Measurements from ENCODE around the gene ACOXL.
"Not testable (repeated sequence)": the region's sequence is repeated elsewhere in the genome, so short reads cannot be mapped to it uniquely, and the experiment has no call there.

The ACOXL gene

DNA sequence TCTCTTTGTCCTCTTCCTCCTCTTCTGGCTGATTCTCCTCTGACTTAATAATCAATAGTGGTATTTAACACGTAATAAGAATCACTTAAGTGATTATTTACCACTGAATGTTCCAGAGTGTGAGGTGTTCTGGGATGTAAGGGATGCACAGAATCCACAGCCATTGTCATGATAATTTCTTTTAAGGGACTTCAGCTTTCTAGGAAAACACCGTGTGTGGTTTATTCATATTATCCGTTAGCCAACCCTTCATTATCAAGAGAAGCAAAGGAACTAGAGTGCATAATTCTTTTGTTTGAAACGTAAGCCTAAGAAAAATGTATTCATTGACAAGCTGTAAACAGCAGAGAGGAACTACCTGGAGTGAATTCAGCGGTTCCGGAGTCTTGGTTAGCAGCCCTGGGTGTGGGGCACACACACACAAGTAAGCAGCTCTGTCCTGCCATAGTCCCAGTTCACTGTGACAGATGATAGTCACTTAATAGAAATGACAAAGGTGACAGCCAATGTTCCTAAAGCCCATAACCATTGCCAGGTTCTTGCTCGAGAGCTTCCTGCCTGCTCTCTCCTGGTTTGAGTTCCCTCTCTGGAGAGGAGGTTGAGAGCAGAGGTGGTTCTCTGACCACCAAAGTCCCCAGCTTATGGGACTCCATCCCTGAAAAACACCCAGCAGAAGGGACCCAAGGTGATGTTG lies 101.9 kb downstream of the ACOXL start:
- no peak for DNase-seq

DNA sequence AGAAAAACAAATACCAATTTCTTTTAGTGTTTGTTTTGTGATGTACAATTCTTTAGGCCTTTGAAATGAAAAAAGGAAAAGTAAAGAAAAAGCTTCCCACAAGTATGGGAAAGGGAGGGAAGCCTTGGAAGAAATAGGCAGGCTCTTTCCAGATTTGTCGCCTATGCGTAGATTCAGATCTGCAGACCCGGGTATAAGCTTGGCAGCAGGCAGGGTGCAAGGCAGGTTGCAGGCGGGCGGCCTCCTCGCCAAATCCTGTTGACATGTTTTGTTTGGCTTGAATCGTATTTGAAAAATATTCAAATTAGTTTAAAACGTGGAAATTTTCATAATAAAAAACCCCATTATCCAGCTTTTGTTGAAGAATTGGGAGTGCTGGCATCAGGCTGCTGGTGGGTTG lies 104.3 kb downstream of the ACOXL start:
- no peak for DNase-seq

DNA sequence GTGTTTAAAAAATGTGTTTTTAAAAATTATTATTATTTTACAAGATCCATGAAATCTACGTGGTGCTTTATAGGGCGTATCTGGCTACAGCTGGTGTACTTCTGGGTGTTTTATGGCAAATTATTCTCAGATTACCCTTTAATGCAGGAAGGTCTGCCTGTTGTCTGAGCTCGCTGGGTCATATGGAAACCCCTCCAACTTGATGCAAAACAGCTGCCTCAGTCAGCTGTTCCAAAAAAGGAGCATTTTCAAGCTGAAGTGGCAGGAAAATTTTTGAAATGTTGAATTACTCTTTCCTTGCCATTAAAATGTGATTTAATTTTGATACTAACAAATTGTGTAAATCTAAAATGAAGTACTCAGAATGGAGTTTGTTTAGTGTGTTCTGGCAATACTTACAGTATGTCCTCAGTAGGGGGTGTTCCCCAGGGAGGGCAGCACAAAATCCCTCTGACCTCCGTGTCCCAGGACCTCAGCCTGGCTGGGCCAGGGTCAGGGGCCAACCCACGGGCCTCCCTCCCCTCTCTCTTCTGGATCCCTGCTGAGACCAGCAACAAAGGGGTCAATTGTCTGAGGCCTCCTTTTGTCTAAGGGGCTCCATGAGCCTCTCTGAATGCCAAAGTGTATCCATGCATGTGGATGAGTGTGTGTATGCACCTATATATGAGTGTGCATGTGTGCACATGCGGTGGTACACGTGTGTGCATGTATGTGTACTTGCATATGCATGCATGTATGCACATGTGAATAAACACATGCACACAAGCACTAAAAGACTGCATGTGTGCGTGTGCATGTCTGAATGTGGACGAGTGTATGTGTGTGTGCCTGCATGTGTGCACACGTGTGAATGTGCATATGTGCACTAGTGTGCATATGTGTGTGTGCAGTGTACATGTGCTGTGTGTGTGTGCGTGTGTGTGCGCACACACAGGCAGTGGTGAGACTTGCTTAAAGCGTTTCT lies 105.4 kb downstream of the ACOXL start:
- DNase-seq: no peak

DNA sequence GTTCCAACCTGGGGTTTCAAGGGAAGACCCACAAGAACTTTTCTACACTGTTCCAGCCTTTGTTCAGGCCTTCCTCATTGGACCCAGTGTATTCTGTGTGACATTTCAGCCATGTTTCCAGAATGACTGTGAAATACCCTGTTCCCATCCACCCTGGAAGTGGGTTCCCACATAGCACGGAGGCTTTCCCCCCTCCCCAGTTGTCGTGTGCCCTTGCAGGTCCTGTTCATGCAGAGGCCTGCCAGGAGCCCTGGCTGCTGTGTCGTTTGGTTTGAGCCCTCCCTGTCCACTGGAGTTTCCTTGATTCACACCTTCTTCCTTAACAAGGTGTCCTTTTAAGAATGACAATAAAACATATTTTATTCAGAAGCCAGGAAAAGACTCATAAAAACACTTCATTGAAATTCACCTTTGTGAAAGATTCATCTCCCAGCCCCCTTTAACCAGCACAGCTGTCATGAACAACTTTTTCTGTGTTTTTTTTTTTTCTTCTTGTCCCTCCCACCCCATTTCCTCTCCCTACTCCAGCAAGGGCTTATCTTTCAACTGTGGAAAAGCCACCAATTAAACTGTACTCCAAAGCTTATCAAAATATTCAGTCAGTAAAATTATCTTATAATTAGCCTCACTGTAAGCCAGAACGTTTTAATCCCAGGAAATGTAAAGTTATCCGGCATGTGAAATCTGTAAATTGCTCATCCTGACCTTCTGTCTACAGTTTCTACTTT lies 106.4 kb downstream of the ACOXL start:
- DNase-seq: no peak

DNA sequence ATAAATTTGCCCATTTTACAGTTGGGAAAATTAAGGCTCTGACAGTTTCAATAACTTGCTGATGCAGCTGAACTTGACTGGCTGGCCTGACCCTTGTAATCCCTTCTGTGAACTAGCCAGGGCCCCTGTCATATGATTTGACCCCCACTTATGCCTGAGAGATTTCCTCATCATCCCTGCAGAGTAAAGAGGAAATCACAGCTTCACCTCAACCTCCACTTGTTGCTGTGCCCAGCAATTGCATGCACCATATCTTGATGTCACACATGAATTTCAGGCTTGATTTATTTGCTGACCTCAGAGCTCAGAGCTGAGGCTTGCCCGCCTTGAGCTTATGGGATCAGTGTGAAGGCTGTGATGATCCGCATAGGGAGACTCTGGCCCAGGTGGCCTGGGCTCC lies 108.1 kb downstream of the ACOXL start:
- no peak for DNase-seq

DNA sequence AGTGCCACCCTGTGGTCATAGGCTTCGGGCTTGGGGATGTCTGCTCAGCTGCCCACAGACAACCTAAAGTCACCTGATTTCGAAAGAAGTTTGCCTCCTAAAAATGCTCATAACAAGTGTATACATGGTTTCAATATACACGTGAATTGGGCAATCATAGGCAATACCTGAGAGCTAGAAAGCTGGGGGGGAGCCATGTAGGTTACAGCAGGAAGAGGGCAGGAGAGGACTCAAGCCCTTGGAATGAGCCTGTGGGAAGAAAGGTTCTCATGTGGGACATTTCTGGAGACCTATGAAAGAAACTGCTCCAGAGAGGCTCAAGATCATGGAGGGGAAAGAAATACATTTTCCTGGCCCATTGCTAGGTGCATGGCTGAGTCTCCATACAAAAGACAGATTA lies 109.7 kb downstream of the ACOXL start:
- no peak for DNase-seq

DNA sequence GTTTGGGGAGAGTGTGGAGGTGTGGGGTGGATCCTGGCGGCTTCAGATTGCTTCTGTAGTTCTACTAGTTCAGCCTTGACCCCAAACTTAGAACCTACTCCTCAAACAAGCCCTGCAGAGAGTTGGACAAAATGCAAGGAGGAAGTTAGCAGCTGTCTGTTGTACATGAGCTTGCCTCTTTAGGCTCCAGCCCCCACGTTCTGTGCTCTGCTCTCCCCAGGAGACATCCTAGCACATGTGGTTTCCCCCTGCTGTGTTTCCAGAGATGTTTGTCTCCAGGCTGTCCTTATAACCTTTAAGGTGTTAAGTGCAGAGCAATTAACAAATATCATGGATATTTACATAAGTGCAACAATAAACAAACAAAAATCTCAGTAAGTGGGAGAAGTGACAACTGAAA lies 111.1 kb downstream of the ACOXL start:
- no peak for DNase-seq

DNA sequence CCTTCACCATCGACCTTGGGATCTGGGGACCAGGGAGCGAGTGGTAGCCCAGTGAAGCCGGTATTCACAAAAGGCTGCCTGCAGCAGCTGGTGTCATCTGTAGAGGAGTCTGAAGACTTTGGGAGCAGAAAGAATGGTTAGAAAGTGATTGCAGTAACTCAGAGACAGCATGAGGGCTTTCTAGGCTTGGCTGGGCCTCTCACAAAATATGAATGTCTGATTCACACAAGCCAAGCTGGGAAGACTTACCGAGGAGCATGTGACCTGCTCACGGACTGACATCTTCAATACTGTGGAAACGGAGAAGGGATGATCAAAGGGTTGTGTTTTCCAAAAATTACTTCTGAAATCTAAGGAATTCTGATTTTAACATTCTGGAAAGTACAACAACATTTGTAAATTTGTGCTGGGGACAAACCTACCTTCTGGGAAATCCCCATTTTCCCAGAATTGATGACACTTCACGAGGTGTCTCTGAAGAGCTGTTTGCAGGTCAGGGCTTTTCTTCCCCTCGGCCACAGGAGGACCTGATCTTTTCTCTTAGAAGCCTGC lies 111.7 kb downstream of the ACOXL start:
- DNase-seq: no peak

DNA sequence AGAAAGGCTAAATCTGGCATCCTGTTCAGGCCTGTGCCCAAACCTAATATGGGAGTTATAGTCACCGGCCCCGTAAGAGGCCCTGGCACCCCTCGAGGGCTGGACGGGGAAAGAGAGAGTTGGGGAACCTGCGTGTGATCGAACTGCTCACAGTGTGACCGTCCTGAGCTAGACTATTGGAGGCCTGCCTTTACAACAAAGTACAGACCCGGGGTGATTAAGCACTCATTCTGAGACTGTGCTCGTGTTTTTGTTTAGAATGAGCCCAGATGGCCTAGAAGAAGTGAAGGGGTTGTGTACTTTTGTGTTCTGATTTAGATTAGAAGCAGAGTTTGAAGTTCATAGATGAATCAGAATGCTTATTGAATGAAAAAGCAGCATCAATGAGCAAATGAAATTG lies 115.3 kb downstream of the ACOXL start:
- DNase-seq: no peak

DNA sequence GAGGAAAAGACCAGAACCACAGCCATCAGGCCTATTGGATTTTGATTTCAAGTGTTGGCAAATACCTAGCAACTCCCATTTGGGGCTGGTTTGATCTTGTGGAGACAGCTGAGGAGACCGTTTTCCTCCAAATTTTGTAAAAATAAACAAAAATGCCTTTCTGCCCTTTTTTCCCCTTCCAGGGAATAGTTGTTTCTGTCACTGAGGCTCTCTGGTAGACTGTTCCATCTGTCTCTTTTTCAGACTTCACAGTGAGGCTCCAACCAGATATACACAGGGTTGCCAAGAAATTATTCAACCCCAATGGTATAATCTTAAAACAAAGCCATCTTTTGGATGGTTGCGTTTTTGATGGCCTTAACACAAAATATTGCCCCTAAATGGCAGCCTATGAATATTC lies 115.7 kb downstream of the ACOXL start:
- DNase-seq: no peak

DNA sequence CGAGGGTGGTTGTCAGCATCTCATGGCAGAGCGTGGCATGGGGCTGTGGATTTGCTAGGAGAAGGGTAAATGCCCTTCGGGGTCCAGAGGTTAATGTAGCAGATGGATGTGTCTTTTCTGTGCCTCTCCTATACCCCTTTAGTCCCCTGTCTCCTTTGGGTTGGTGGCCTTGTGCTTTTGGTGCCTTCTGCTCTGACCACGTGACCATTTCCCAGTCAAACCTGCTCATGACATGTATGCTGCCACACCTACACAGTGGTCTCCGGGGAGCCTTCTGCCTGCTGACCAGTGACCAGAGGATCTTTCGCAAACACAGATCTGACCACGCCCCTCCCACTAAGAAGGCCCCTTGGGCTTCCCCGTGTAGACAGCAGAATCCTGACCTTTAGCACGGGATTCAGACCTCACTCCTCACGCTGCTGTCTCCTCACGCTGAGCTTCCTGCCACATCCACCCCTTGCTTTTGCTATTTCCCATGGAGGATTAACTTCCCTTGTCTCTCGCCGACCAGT lies 116.2 kb downstream of the ACOXL start:
- DNase-seq: no peak

DNA sequence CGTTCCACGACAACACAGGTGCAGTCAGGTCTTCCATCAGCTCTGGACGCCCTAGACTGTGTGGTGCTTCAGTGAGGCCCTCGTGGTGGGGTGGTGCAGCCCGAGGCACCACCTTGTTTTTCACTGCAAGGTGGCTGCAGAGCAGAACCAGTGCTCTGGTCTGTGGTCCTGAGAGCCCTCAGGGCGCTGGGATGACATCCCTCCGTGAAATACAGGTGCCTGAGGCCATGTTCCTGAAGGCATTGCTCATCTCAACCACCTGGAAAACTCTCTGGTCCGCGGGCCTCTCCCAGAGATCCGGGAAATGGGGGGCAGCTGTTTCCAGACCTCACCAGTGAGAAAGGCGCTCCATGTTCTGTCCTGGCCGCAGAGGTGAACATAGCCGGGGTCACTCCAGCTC lies 119.2 kb downstream of the ACOXL start:
- no peak for DNase-seq

DNA sequence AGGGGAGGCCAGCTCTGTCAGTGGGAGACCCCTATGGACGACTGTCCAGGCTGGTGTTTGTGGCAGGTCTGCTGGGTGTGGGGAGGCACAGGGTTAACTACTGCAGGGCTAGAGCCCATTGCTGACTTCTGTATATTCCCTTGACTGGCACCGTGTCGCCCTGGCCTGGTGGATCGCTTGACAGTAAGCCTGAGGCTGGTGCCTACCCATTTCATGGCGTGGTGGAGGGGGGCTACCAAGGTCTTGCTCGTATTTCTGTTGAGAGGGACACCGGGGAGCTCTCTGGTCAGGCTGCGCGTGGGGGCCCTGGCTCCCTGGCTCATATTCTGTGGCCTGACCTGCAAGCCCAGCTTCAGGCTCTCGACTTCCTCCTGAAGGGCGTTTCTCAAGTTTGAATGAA lies 119.7 kb downstream of the ACOXL start:
- DNase-seq: no peak

DNA sequence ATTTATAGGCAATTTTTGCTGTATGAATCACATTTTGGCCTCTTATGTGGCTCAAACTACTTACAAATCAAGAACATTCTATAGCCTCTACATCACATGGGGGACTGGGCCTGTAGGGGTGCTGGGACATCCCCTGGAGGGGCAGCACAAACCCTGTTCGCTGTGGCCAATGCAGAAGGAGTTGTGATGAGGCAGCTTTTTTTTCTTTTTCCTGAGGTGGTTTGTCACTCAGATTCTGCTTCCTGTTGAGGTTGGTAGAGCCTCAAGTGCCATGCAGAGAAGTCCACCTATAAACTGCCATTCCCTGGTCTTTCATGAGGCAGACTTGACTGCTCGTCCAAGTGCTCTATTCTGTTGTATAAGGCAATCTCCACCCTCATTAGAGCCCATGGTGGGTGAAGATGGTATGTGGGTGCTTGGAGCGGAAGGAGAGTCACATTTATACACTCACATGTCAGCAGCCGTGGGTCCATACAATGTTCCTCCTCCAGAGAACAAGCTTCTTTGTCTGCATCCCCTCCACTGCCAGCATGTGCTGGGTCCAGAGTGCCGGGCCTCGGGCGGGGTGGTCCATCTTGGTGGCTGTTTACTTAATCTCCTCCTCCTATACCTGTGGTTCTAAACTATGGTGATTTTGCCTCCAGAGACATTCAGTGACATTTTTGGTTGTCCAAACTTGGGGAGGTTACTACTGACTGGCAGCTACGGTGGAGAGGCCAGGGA lies 120.3 kb downstream of the ACOXL start:
- peak; percentile 58 for DNase-seq

DNA sequence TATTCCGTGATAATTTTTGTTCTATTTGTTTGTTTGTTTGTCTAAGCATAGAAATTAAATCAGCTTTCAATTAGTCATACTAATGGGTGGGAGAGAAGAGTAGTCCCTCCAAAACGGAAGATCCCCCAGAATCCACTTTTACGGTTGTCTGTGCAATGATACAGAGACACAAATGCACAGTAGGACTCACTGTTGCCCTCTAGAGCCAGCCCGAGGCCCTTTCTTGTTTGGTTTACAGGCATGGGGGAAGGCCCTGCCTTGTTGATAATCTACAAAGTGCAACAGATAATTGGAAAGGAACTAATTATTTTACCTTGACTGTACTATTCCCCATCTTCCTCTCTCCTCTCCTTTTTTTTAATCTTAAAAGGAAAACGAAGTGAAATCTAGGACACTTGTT lies 121.1 kb downstream of the ACOXL start:
- peak; percentile 65 for DNase-seq

DNA sequence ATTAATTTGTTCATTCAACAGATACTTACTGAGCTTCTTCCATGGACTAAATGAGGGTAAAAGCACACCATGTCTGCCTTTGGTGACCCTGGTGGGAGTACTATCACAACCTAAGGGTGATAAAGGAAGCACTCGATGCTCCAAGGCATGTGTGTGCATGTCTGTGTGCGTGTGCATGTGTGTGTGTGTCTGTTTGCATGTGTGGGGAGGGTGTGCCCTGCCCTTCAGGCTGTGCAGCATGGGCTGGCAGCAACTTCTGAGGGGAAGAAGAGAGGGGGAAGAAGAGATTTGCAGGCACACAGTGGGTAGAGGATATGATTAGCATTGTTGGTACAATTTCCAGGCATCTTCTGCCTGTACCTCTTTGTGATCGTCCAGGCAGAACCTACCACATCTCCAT lies 121.6 kb downstream of the ACOXL start:
- no peak for DNase-seq

DNA sequence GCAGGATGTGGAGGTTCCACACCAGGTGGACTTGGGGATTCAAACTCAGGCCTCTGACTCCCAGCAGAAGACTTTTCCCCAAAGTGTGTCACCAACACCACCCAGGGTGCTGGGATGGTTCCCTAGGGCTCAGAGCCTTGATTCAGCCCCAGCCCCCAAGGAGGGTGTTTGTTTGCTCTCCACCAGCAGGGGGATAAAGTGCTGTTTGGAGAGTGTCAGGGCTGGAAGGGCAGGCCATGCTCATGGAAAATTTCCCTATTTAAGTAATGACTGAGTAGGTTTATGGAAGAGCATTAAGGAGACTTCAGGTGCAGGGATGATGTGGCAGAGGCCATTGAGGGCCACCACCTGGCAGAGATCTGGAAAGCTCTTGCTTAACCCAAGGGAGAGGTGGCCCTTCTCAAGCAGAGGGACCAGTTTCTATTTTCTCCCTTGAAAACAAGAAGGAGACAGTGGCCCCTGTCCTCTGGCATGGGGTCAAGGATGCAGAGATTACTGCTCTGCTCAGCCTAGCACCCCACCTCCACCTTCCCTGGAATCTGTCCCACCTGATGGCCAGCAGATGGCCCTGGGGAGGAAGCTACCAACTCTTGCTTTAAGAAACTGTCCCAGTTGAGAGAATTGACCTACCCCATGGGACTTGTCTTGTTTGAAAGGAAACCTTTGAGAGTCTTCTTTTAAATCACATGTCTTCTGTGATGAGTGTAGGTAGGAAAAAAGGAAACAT lies 122.1 kb downstream of the ACOXL start:
- no peak for DNase-seq

DNA sequence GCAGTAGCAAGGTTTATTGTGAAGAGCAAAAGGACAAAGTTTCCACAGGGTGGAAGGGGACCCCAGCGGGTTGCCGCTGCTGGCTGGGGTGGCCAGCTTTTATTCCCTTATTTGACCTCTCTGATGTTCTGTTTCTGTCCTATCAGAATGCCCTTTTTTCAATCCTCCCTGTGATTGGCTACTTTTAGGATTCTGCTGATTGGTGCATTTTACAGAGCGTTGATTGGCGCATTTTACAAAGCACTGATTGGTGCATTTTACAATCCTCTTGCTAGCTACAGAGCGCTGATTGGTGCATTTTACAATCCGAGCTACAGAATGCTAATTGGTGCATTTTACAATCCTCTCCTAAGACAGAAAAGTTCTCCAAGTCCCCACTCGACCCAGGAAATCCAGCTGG lies 123.5 kb downstream of the ACOXL start:
- not testable (repeated sequence) for DNase-seq

DNA sequence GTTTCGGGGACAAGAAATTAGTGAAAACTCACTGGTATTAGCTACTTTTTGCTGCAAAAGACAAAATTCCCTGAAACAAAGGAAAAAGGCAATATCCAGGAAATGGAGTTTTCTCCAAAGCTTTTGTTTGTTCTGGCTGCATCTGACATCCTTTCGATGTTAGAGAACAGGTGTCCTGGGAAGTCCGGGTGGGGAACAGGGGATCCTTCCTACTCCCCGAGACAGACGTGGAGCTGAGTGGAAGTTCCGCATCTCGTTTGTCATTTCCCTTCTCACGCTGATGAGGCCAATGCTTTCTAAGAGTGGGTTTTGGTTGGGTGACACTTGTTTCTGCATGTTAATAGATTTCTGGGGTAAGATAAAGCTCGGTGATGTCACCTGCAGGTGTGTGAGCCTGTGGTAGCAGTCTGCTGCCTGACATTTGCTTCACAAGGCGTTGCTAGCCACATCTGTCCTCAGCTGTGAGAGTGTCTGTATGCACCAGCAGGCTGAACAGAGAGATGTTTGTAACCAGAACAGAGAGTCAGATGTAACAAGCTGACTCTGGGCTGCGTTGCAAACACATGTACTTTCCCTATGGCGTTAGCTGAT lies 125.9 kb downstream of the ACOXL start:
- peak; percentile 56 for DNase-seq

DNA sequence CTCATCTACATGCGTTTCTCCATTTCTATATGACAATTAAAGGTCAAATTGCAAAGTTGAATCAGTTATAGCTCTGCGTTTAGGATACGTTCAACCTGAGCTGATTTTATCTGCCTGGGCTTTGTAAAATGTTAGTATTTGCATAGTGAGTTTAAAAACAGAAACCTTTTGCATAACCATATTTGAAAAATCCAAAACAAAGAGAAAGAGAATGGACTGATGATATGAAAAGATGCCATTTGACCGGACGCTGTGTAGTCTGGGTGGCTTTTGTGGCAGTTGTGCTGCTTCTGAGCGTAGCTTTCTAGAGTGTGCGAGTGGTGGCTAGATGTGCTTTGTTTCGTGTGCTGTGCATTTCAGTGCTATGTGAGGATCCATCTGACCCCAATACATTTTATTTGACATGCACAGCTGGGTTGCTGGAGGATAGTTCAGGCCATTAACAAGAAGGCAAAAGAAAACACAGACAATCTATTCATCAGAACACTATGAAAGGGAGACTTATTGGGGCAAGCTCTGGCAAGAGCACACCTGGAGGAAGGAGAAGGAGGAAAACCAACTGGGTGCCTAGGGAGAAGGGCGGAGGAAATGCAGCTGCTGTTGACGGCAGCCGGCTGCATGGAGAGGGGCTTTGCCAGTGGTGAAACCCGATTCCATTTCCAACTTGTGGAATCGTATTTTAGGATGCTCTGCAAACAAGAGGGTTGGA lies 126.8 kb downstream of the ACOXL start:
- DNase-seq: no peak

DNA sequence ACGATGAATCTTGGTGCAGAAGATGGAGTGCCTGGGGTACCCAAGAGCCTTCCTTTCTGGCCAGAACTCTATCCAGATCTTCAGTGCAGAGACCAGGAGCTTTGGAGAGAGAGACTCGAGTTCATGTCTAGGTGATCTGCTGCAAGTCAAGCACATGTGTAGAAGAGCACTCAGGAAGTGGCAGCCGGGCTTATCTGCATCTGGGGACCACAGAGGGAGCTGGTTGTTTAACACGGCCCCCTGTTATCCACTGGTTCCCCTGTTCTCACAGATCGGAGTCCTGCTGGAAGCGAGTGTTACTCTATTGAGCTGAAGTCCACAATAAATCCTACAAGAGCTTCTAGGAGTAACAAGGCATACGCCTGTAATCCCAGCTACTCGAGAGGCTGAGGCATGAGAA lies 128.3 kb downstream of the ACOXL start:
- DNase-seq: no peak

Measured in activated CD4-positive, alpha-beta T cell treated with anti-CD3 and anti-CD28 coated beads, Interleukin-2, amount 50 U/mL, for 16 hours (primary cell).